Middle frontal gyrus (tissue), 1 donor: Measurements from ENCODE around the gene TTC13.

Source experiments
- DNase-seq: peaks from one replicate; pipeline ENCODE4 v3.0.0-alpha.2; 2015; ENCODE audit warnings: low spot score; ENCODE audit errors: extremely low spot score

TTC13 gene

DNA sequence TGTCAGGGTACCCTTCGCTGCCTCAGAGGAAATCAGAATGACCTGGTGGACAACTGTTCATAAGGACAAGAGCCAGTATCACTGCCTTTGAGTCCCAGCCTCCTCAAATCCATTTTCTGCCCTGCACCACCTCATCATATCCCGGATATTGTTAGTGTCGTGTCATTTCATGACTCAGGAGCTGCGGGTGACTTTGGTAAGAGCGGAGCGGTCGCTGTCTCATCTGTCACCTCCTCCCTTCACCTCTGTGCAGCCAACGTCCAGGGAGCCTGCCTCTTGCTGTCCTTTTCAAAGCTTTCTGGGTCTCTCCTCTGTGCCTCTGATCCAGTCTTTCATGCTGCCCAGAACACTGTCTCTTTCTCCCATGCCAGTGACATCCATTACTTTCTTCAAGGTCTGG lies 103.3 kb downstream of the TTC13 start:
- DNase-seq = no peak

DNA sequence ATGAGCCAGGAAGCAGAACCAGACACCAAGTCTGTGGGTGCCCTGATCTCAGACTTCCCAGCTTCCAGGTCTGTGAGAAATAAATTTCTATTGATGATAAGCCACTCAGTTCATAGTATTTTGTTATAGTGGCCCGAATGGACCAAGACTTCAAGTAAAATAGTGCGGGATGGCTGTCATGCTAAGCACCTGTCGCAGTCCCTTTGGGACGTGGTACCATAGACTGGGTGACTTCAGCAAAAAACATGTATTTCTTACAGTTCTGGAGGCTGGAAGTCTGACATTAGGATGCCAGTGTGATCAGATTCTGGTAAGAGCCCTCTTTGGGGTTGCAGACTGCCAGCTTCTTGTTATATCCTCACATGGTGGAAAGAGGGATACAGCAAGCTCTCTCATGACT lies 107.7 kb downstream of the TTC13 start:
- DNase-seq = no peak

DNA sequence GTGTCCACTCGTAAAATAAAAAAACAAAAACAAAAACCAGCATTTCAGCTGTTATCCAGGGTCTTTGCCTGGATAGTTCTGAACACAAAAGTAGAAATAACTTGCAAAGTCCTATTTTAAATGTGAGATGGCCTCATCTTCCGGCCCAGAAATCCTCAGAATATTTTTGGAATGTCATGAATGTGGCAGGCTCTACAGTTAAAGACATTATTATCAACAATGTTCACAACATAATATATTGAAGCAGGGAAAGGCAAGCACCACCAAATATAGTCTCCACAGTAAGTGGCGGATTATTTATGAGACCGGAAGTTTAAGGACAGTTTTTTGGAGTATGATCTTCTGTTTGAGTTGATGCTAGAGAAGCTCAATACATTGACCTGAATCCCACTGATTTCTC lies 109.2 kb downstream of the TTC13 start:
- no peak for DNase-seq

DNA sequence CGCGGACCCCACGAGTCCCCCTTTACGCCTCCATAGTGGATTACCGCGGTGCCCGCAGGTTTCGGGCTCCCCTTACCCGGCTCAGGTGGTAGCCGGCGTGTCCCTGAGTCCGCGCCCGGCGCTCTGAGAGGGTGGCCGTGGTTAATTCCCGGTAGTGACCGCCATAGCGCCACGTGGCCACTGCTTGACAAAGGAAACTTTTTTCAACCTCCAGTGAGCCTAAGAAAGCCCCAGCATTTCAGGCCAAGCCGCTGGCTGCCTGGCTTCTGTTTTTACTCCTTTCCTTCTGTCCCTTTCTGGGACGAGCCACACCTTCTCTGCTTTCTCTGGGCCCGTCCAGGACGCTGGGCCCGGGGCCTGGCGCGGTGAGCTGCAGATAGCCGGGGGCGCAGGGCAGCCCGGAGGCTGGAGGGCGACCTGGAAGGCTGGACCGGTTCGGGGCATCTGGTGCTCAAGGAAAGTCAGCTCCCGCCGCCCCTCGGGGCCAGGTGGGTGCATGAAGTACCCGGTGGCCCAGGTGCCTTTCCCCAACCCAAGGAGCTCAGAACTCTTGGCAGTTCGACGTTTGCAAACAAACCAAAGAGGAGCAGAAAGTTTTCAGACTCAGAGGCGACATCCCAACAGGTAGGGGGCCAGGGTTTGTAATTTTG lies 109.8 kb downstream of the TTC13 start:
- no peak for DNase-seq

DNA sequence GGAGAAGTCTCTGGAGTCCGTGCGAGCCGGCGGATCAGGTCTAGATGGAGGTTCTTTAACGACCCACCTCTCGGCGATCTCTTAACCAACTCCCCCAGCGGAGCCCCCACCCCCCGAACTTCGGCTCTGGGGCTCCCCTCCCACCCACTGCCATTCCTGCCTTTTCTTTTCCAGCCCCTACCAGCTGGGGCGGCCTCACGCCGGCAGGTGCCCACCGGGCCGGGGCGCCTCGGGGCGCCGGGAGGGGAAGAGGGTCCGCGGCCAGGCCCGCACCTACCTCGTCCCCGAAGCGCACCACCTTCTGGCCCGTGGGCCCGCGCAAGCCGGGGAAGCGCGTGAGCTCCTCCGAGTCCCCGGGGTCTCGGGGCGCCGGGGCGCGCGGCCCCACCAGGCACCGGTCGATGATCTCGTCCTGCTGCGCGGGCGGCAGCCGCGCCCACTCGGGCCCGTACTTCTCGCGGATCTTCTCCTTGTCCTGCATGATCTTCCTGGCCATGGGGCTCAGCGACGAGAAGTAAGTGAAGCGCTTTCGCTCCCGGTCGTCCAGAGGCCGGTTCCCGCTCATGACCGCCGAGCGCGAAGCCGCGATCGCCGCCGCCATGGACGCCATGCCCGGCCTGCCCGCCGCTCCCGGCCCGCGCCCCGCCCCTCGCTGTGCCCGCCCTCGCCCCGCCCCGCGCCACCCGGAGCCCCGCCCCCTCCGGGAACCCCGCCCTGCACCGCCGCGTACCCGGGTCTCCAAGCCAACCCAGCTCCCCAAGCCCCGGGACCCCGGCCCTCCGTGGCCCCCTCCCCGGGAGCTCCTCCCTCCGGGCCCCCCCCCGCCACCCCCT lies 110.5 kb downstream of the TTC13 start, which contains the start of gene C1orf198:
Gene C1orf198, minus strand, starts transcription at position 619 of the 833 bp plus-strand sequence. Its CDS starts 9 bp downstream, at position 610.
- no peak for DNase-seq

DNA sequence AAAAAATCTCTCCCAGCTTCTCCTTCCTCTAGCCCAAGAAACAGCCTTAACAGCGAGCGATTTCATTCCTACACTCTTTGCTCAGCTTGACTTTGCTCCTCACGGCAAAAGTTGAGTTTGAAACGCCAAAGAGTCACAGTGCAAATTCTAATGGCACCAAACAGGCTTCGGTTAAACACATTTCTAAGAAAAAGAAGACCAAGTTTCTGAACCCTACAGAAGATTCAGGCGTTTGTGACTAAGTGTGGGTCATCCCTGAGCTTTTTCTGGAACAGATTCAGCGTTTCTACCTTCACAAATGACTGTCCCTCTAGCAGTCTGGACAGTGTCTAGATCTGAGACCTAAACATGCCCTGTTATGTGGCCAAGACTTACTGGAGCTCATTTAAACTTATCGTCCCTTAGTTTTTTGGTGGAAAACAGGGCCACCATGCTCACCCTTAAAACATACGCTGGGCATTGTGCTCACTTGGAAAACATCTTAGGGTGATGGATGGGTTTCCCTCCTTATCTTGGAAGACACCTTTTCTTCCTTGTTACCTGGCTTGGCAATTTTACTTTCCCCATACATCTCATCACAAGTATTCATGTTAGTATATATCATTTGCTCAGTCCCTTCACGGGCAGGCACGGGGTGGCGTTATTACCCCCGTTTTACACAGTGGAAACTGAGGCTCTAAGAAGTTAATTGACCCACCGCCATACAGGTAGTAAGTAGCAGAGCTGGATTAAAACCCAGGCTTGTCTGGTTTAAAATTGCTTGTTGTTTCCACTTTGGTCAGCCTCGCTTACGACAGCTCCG lies 111.4 kb downstream of the TTC13 start:
- no peak for DNase-seq

DNA sequence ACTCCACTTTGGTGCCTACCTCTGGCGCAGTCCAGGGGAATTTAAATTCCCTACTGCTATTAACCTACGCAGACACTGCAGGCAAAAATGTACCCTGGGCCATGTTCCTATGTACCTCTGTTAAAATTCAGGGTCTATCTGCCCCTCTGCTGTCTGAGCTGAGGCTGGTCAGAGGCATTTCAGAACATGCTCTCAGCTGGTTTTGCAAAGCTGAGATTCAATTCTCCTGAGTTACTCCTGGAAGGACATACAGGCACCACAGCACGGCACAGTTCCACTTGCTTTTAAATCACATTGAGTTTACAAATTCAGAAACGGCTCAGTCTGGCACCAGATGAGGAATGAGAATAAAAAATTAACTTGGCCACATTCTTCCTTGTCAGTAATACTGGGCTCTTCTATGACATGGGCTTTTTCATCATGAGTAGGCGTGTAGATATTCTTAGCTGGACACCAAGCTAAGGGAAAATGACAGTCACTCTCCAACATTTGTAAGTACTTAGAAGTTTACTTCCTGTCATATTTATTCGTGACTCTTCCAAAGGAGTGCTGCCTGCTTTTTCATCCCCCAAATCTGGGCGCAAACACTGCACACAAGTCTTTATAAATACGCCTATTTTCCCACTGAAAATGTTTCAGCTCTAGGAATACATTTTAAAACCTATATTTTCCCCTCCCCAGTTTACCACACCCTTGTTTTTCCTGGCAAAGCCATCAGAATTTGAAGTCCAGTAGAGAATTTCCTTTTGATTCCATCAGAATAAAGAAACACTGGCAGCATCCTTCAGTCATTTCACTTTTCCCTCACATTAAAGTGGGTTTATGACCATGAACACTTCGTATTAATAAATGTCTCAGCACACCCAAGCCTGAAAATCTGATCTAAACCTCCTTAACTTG lies 112.2 kb downstream of the TTC13 start:
- no peak for DNase-seq

DNA sequence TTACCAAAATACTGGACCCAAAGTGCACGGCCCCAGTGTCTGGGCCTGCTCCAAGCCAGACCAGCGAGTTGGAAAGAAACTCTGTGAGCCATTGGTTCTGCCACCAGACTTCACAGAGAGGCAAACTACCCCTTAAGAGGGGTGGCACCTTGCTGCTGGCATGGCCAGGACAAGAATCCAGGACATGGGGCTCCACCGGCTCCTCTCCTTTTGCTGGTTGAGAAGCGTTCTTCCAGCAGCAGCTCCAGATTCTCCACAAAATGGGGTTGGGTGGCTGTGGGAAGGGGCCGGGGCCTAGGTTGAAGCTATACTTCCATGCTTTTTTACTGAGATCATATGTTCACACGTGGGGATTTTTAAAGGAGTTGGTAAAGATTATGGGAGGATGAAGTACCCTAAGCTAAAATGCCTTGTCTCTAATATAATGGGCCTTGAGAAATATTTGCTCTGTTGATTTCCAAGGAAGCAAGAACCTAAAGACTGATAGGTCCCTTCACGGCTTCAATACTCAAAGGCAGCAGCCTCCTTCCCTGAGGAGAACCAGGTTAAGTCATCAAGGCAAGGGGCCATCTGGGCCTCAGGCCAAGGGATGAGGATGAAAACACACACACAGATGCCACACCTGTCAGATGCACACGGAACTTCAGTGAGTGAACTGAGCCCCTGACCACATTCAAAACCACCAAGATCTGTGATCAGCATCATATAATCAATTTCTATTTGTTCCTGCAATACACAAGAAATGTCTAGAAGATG lies 113.4 kb downstream of the TTC13 start:
- no peak for DNase-seq

DNA sequence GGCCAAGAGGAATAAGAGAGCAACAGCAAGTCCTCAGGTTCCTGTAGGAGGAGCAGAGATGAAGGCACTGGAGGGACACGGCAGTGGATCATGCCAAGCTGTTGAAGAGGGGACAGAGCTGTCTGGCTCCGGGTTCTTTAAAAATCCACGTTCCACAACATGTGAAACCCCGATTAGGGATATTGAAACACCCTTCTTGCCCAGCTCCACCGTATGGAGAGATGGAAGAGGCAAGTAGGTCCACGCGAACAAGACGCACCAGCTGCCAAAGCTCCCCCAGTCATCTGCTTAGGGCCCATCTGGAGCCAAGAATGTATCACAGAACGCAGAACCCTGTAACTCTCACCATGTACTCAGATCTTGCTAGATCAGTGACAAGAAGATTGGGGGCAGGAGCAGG lies 114.2 kb downstream of the TTC13 start:
- no peak for DNase-seq

DNA sequence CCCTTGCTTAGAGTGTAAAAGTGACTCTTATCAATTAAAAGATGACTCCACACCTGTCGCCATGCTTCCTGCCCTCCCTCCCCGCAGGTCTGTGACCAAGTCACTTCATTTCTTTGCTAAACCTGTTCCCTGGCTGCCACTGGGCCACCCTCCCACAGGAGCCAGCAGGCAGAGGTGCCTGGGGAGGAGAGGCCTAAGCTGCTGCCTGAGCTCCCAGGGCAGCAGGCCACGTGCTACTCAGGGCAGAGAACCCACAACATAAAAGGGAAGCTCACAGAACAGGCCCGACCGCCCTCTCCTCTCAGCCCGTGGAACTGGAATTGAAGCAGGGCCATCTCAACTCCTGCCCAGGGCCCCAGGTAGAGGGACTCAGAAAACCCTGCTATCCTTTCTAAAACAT lies 115.2 kb downstream of the TTC13 start:
- no peak for DNase-seq

DNA sequence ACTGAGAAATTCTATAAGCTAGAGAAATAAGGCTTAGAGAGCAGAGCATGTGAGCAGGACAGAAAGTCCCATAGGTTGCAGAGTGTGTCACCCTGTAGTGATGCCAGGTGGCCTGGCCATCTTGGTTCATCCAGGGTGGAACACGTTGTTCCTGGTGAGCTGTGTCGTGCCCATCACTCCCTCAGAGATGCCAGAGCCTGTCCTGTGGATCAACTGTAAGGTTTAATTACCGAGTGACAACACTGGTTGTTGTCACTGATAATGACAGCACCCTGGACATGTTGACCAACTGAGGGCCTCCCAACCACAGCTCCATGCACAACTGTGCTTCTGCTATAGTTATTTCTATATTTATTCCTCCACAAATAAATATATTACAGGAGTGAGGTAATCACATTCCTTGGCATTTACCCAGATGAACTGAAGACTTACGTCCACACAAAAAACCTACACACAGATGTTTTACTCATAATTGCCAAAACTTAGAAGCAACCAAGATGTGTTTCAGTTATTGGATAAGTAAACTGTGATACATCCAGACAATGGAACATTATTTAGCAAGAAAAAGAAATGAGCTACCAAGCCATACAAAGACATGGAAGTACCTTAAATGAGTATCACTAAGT lies 116.6 kb downstream of the TTC13 start:
- DNase-seq = no peak

DNA sequence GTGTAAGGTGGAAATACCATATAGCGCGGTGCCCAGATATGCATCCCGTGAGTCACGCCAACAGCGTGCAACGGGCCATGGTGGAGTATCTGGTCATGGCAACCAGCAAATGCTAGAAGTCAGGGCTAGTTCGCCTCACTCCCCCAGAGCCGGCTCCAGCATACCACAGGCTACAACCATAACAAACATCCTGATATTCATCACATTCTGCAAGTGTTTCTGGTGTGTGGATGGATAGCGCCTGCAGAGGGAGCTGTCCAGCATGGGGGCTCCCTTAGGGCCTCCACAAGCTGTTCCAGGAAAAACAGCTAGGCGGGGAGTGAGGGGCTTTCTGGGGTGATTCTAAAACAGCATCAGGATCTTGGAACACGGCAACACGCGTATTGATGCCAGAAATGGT lies 117.2 kb downstream of the TTC13 start:
- DNase-seq = no peak

DNA sequence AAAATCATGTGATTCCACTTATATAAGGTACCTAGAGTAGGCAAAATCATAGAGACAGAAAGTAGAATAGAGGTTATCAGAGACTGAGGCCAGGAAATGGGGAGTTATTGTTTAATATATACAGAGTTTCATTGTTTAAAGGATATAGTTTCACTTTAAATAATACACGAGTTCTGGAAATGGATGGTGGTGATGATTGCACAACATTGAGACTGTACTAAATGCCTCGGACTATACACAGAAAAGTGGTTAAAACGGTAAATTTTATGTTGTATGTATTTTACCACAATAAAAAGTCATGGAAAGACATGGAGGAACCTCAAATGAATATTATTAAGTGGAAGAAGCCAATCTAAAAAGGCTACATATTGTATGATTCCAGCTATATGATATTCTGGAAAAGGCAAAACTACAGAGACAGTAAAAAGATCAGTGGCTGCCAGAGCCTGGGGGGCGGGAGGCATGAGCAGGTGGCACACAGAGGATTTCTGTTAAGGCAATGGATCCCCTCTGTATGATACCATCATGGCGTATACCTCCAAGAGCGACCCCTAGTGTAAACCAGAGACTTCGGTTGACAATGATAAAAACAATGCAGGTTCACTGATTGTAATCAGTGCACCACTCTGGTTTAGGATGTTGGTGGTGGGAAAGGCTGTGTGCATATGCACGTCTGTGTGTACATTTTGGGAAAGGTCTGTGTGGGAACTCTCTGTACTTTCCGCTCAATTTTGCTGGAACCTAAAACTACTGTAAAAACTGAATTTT lies 117.9 kb downstream of the TTC13 start:
- no peak for DNase-seq

DNA sequence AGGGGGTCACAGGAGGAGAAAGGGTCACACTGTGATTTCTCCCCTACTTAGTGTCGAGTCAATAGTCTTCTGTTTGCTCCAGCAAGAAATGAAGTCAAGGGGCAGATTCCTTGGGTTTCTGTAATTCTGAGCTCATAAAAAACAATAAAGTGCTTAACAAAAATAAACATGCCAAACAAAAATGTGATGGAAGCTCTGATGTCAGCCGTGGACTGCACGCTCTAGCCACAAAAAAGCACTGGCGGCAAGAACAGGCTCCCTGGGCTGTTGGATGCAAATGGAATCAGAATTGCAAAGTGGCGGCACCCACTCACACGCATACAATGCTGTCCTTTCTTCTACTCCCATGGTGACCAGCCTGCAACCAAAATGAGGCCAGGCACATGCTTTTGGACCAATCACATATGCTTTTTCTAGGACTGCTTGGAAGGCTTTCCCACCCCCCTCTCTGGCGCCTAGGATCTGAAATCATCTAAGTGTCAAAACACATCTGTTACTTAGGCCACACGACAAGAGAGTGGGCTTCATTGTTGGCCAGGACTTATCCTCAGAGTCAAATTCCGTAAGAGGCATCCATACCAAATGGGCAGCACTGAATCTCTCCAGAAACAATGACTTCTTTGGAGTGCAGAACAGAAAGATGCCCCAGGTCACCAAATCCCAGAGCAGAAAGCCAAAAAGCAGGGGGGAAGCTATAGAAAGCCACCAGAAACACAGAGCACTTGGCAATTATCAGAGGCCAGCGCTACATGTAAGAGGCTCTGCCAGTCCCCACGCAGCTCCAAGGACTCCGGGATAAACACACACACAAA lies 119.5 kb downstream of the TTC13 start:
- DNase-seq = peak; percentile 88

DNA sequence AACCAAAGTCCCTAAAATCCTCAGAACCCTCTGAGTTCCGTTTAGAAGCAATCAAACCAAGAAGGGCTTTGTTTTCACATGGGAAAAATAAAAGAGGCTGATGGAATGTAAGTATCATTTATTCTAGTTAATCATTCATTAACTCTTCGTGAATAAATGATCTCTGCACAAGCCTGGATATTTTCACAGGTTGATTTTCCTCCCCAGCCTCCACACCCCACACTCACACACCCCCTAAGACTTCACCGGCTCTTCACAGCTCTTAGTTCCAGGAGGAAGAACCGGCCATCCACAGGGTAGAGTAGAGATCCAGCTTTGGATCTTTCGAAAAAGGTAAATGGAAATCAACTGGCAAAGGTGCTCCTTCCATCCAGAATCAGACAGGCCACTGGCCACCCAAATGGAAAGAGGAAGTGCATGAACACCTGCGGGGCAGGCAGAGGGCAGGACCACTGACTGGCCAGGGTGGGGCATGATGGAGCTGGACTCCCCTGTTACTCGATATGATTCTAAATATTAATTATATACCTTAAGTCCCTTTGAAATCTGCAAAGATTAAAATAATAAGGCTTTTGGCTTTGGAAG lies 120.3 kb downstream of the TTC13 start:
- DNase-seq = no peak

DNA sequence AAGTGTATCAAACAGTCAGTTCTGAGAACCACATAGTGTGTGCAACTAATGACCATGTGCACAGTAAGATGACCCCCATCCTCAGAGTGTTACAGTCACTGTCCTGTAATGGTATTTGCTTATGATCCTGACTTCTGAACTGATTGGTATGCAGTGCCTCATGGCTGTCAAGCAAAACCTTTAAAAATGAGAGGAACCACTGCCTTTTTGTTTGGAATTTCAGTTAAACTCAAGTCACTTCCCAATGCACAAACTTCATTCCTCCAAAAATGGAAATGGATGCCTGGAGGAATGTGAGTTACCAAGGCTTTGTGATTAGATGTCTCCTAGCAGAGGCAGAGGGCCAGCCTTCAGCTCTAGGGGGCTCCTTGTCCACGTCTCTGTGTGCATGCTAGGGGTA lies 120.8 kb downstream of the TTC13 start:
- DNase-seq = no peak

DNA sequence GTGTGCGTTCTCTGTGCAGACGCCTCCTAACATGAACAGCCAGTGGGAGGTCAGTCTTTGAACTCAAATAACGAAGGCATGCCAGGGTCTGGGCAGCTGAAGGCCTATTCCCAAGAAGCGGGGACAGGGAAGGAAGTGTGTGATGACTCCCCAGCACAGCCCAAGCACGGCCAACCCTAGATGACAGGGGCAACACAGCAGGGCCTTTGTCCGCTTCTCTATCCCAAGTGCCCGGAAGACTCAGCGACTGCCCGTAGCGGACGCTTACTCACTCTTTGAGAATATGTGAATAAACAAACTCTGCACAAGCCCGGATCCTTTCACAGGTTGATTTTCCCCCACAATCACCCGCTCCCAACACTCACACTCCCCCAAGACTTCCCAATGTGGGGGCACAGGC lies 121.6 kb downstream of the TTC13 start:
- DNase-seq = no peak
